ENCODE measurements around the gene HIRA. TPM values are rescaled to one million over a fixed set of nuclear protein-coding genes. Genes with fewer than 3 reads are reported as not detected.
A peak's percentile ranks its signal among the peaks of the same experiment; 100 is the strongest.

The HIRA gene
- total RNA-seq, 1 donor from 2014 or later = 18.1 TPM

DNA sequence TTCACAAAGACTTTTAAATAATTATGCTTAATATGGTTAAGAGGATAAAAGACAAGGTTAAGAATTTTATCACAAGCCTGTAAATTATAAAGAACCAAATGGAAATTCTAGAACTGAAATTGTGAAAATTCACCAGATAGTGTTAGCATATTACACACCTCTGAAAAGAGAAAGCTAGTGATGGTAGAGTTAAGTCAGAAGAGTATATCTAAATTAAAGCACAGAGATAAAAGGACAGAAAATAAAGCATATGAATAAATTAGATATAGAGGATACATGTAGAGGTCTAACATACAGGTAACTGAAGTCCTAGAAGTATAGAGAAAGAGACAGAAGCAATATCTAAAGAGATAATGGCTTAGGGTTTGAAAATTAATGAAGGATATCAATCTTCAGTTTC lies 135.8 kb downstream of the HIRA start:
- intact Hi-C loops (cut with micrococcal nuclease) = no loop called here

DNA sequence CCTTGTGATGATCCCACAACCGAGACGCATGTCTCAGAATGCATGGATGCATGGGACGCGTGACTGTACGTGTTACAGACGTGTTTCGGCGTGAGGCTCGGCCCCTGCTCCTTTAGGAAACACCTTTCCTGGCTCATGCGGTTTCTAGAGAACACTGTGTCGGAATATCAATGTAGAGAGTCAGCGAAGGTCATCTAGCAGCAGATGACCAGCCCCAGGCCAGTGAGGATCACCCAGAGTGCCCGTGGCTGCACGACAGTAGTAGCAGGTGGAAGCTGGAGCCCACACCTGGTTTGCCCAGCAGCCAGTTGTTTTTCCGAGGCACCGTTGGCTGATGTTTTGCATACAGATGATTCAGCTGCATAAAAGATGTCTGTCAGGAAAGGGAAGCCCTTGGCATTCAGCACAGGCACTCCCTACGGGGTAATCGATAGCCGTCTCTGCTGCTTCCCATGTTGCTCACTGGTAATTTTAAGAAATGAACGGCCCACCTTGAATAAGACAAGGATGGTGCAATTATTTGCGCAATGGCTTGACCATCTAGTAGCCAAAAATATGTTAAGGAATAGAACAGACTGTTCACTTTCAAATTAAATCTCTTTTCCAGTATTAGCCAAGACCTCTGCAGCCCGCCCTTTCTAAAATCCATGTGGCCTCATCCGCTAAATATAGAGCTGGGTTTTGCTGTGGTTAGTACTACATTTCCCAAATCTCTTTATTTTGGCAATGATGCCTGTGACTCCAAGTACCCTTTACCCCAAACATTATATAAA lies 138.9 kb downstream of the HIRA start:
- H3K36me3 ChIP-seq = no peaks in the 10 kb centered on the region
- H3K4me3 ChIP-seq = peak overlapping the region; percentile 96
- TF ChIP-seq, protein P1, sequence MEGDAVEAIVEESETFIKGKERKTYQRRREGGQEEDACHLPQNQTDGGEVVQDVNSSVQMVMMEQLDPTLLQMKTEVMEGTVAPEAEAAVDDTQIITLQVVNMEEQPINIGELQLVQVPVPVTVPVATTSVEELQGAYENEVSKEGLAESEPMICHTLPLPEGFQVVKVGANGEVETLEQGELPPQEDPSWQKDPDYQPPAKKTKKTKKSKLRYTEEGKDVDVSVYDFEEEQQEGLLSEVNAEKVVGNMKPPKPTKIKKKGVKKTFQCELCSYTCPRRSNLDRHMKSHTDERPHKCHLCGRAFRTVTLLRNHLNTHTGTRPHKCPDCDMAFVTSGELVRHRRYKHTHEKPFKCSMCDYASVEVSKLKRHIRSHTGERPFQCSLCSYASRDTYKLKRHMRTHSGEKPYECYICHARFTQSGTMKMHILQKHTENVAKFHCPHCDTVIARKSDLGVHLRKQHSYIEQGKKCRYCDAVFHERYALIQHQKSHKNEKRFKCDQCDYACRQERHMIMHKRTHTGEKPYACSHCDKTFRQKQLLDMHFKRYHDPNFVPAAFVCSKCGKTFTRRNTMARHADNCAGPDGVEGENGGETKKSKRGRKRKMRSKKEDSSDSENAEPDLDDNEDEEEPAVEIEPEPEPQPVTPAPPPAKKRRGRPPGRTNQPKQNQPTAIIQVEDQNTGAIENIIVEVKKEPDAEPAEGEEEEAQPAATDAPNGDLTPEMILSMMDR (IDR thresholded peaks at IDR 0.05; ENCODE audit: borderline replicate concordance) = no peak
- no peaks in the 10 kb centered on the region for H3K9me3 ChIP-seq (replicated peaks)
- H3K27me3 ChIP-seq (ENCODE audit: low read depth) = no peaks in the 10 kb centered on the region
- peak; percentile 15 for DNase-seq
- H3K27ac ChIP-seq (replicated peaks) = peak overlapping the region; percentile 88
- H3K4me1 ChIP-seq = peaks cover 39% of the 10 kb centered on the region
- intact Hi-C loops (cut with micrococcal nuclease) = no loop called here

More for the DNA sequence above, 135.8 kb downstream of the HIRA start:
- Histone ChIP-seq H3K36me3 (no peaks in the 10 kb centered on the region), H3K9me3 (replicated peaks) (no peaks in the 10 kb centered on the region), H3K4me1 (peaks cover 22% of the 10 kb centered on the region), H3K4me3 (no peak overlapping the region), H3K27ac (replicated peaks) (no peak overlapping the region), H3K27me3 (ENCODE audit: low read depth) (no peaks in the 10 kb centered on the region)
- TF ChIP-seq, protein P1 (IDR thresholded peaks at IDR 0.05; ENCODE audit: borderline replicate concordance) = no peak
- DNase-seq = no peak

DNA sequence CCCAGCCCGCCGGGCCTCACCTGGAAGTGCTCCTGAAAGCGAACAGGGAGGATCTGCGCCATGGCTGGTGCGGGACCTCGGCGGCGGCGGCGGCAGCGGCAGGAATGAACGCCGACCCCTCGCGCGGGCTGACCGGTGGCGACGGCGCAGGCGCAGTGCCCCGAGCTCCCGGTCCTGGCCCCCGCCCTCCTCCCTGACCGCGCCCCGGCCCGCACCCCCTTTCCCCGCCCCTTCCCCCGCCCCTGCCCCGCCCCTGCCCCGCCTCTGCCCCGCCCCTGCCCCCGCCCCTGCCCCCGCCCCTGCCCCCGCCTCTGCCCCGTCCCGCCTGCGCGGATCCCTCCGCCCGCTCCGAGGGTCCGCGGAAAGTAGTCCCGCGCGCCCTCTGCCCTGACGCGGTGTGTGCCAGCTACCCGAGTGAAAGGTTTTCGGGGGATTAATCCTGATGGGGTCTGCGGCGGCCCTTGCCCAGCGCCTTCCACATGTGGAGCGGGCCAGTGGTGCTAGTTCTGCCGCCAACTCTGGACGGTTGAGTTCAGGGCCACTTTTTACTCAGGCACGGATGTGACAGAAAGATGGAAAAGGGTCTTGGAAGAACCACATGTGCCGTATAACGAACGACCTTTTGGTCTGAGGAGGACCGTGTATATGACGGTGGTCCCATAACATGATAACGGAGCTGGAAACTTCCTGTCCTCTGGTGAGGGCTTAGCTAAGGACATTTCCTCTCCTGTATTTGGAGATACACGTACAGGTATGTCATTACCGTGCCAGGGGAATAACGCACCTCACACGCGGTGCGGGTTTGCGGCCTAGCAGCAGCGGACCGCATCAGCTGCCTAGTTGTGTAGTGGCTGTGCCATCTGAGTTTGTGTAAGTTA lies 139.7 kb downstream of the HIRA start, which contains the start of gene CLTCL1:
Gene CLTCL1 (minus strand): TSS at position 140 of the 878 bp plus-strand sequence. CDS start 78 bp downstream, at position 62.
- Histone ChIP-seq H3K4me1 (peaks cover 48% of the 10 kb centered on the region), H3K27ac (replicated peaks) (peak within 1 kb of the TSS; percentile 88), H3K9me3 (replicated peaks) (no peaks in the 10 kb centered on the region), H3K36me3 (no peaks in the 10 kb centered on the region), H3K4me3 (peak within 1 kb of the TSS; percentile 96), H3K27me3 (ENCODE audit: low read depth) (no peaks in the 10 kb centered on the region)
- TF ChIP-seq, protein P1 (IDR thresholded peaks at IDR 0.05; ENCODE audit: borderline replicate concordance) = no peak
- intact Hi-C loops (cut with micrococcal nuclease) = no loop called here
- peak; percentile 88 for DNase-seq

DNA sequence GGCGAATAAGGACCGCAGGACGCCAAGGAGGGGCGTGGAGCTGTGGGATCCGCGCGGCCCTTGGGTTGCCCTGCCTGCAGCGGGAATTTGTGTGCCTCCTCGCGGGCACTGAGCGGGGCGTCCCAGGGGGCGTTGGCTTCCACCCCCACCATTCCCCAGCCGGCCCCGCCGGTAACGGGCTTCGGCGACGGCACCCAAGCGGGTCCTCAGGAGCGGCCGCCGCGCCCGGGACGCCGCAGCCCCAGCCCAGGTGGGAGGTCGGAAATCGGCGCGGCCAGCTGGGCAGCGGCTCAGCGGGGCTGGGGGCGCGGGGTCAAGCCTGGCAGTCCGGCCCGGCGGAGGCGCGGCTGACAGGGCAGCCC lies 140.3 kb downstream of the HIRA start:
- peak overlapping the region; percentile 87 for H3K27ac ChIP-seq (replicated peaks)
- H3K9me3 ChIP-seq (replicated peaks) = no peaks in the 10 kb centered on the region
- TF ChIP-seq, protein P1 (IDR thresholded peaks at IDR 0.05; ENCODE audit: borderline replicate concordance) = no peak
- H3K36me3 ChIP-seq = no peaks in the 10 kb centered on the region
- no peaks in the 10 kb centered on the region for H3K27me3 ChIP-seq (ENCODE audit: low read depth)
- peak overlapping the region; percentile 96 for H3K4me3 ChIP-seq
- peaks cover 54% of the 10 kb centered on the region for H3K4me1 ChIP-seq
- intact Hi-C loops (cut with micrococcal nuclease) = no loop called here
- peak; percentile 47 for DNase-seq

DNA sequence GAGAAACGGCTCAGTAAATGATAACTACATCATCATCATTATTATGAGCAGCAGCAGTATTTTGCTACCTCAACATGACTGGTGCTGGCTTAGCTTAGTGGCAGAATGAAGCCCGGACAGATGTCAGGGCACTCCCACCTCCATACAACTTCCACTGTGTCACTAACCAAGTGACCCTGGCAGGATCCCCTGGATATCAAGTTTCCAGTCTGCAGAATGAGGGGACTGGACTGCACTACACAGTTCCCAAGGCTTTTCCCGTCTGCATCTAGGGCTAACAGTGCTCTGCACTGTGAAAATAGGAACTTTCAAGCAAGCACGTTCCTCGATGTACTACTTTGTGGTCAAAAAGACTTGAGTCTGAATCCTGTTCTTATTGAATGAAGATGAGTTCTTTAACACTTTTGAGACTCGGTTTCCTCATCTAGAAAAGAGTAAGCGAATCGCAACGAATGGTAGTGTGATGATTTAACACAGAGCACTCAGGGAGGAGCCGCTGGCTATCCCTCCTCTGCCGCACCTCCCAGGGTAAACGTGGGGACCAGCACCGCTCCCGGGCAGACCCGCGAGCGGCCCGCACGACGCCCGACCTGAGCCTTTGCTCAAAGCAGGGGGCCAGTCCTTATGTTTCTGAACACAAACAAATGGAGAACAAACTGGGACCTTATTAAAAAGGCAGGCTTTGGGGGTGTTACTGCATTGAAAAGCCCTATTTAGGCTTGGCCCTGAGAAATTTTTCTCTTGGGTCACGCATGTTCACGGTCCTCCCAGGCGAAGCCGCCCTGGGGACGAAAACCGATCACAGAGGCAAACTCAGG lies 140.9 kb downstream of the HIRA start:
- H3K36me3 ChIP-seq = no peaks in the 10 kb centered on the region
- no peaks in the 10 kb centered on the region for H3K9me3 ChIP-seq (replicated peaks)
- intact Hi-C loops (cut with micrococcal nuclease) = no loop called here
- TF ChIP-seq, protein P1 (IDR thresholded peaks at IDR 0.05; ENCODE audit: borderline replicate concordance) = no peak
- peak overlapping the region; percentile 96 for H3K4me3 ChIP-seq
- no peak for DNase-seq
- H3K4me1 ChIP-seq = peaks cover 60% of the 10 kb centered on the region
- H3K27me3 ChIP-seq (ENCODE audit: low read depth) = no peaks in the 10 kb centered on the region
- H3K27ac ChIP-seq (replicated peaks) = peak overlapping the region; percentile 87

All from left ventricle myocardium inferior (tissue), 1 donor.